Mucosa of rectum (tissue), 2 donors: ENCODE results near the gene FRY.
A peak's percentile ranks its signal among the peaks of the same experiment; 100 is the strongest.
"Not testable (repeated sequence)": the region's sequence is repeated elsewhere in the genome, so short reads cannot be mapped to it uniquely, and the experiment has no call there.

Experiments
- H3K27ac ChIP-seq, 2 donors: one replicate each; pipeline ENCODE4 v1.7.0; 2013; ENCODE audit warnings: inconsistent platforms in 2 of 2, low read depth in 2 of 2, low read length in 2 of 2
- H3K27me3 ChIP-seq, 2 donors: one replicate each; pipeline ENCODE4 v1.7.0; 2013; ENCODE audit warnings: low read length in 2 of 2; ENCODE audit not compliant: control insufficient read depth in 2 of 2, insufficient read depth in 2 of 2
- H3K36me3 ChIP-seq, 2 donors: one replicate each; pipeline ENCODE4 v1.7.0; 2013; ENCODE audit warnings: low read length in 2 of 2; ENCODE audit not compliant: control insufficient read depth in 2 of 2, insufficient read depth in 2 of 2
- H3K4me1 ChIP-seq, 2 donors: one replicate each; pipeline ENCODE4 v1.7.0; 2013; ENCODE audit warnings: low read length in 2 of 2, mild to moderate bottlenecking in 1 of 2; ENCODE audit not compliant: control insufficient read depth in 2 of 2, insufficient read depth in 2 of 2
- H3K4me3 ChIP-seq, 2 donors: one replicate each; pipeline ENCODE4 v1.7.0; 2013; ENCODE audit warnings: low read length in 2 of 2
- H3K9ac ChIP-seq, 2 donors: one replicate each; pipeline ENCODE4 v1.7.0; 2013; ENCODE audit warnings: low read length in 2 of 2, low read depth in 1 of 2, mild to moderate bottlenecking in 1 of 2
- H3K9me3 ChIP-seq, 2 donors: one replicate each; pipeline ENCODE4 v1.7.0; 2013; ENCODE audit warnings: low read length in 2 of 2; ENCODE audit not compliant: control insufficient read depth in 2 of 2
- donor health status: healthy.
- donor health status: Normal muscosa, but diverticular disease.

The FRY gene

GRCh38 chr13:32047088-32047487, 15.5 kb downstream of the FRY start:
- Histone ChIP-seq H3K4me3 (no peak overlapping the region), H3K27ac (no peak overlapping the region)

GRCh38 chr13:32047793-32048192, 16.2 kb downstream of the FRY start:
- peaks cover 3 to 18% of the 10 kb centered on the region in 2 donors for H3K4me1 ChIP-seq
- H3K4me3 ChIP-seq = no peak overlapping the region
- peak overlapping the region in 1 of 2 donors; percentile 4 for H3K9ac ChIP-seq
- H3K36me3 ChIP-seq = no peaks in the 10 kb centered on the region
- H3K27me3 ChIP-seq = no peaks in the 10 kb centered on the region
- H3K9me3 ChIP-seq = no peaks in the 10 kb centered on the region
- H3K27ac ChIP-seq = no peak overlapping the region

More at GRCh38 chr13:32047088-32047487, 15.5 kb downstream of the FRY start:
- Histone ChIP-seq H3K27me3 (no peaks in the 10 kb centered on the region), H3K9me3 (no peaks in the 10 kb centered on the region), H3K36me3 (no peaks in the 10 kb centered on the region), H3K9ac (no peak overlapping the region), H3K4me1 (peaks cover 3 to 18% of the 10 kb centered on the region in 2 donors)

GRCh38 chr13:32048816-32049215, 17.2 kb downstream of the FRY start:
- Histone ChIP-seq H3K9ac (no peak overlapping the region), H3K27me3 (no peaks in the 10 kb centered on the region), H3K27ac (no peak overlapping the region), H3K4me3 (no peak overlapping the region), H3K36me3 (no peaks in the 10 kb centered on the region), H3K4me1 (peaks cover 3 to 20% of the 10 kb centered on the region in 2 donors), H3K9me3 (no peaks in the 10 kb centered on the region)

DNA sequence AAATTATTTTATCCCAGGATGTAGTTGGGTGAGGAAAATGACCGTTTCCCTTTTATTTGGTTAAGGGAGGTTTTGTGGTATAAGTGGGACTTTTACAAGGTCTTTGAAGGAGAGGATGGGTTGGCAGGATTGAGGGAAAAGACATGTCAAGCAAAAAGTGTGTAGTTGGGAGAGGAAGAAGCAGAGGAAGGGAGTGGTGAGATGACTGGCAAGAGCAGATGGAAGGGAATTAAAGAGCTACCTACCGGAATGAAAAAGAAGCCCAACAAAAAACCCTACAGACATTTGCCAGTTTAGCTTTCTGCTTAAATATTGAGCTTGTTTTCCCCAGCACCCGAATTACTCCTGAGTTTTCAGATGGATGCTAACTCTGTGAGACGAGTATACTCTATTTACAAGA, 19.6 kb downstream of the FRY start:
- Histone ChIP-seq H3K27me3 (no peaks in the 10 kb centered on the region), H3K9me3 (no peaks in the 10 kb centered on the region), H3K27ac (no peak overlapping the region), H3K36me3 (no peaks in the 10 kb centered on the region), H3K4me3 (no peak overlapping the region), H3K9ac (no peak overlapping the region), H3K4me1 (peaks cover 4 to 19% of the 10 kb centered on the region in 2 donors)

DNA sequence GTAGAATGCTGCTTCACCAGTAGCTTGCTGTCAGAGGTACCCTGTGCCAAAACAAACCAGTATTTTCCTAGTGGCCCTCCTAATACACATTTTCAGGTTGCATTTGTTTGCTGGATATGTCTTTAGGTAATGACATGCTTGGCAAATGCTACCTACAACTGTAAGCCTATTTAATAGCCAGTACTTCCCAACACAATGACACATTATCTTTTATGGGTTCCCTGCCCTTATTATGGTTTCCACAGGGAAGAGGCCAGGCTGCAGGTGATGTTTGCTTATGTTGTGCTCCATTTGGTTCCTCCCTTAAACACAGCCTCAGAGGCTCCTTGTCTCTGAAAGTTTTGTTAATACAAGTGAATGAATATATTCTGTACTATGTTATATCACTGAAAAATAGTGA, 24.7 kb downstream of the FRY start:
- H3K4me1 ChIP-seq = peaks cover 3 to 18% of the 10 kb centered on the region in 2 donors
- H3K4me3 ChIP-seq = no peak overlapping the region
- H3K9ac ChIP-seq = no peak overlapping the region
- H3K9me3 ChIP-seq = no peaks in the 10 kb centered on the region
- peak overlapping the region; percentile 16 to 44 for H3K27ac ChIP-seq
- H3K36me3 ChIP-seq = no peaks in the 10 kb centered on the region
- H3K27me3 ChIP-seq = no peaks in the 10 kb centered on the region

GRCh38 chr13:32057325-32057724, 25.8 kb downstream of the FRY start:
- peaks cover 3 to 18% of the 10 kb centered on the region in 2 donors for H3K4me1 ChIP-seq
- H3K9me3 ChIP-seq, H3K27me3 ChIP-seq, H3K36me3 ChIP-seq, H3K4me3 ChIP-seq, H3K27ac ChIP-seq, H3K9ac ChIP-seq: not testable (repeated sequence)

- H3K9me3 ChIP-seq = no peaks in the 10 kb centered on the region
- H3K36me3 ChIP-seq = no peaks in the 10 kb centered on the region
- H3K27ac ChIP-seq = peak overlapping the region in 1 of 2 donors; percentile 48
- H3K9ac ChIP-seq = no peak overlapping the region
- peaks cover 3 to 16% of the 10 kb centered on the region in 2 donors for H3K4me1 ChIP-seq
- no peaks in the 10 kb centered on the region for H3K27me3 ChIP-seq
- H3K4me3 ChIP-seq = no peak overlapping the region
Observed at GRCh38 chr13:32059511-32059984, 28.0 kb downstream of the FRY start.

DNA sequence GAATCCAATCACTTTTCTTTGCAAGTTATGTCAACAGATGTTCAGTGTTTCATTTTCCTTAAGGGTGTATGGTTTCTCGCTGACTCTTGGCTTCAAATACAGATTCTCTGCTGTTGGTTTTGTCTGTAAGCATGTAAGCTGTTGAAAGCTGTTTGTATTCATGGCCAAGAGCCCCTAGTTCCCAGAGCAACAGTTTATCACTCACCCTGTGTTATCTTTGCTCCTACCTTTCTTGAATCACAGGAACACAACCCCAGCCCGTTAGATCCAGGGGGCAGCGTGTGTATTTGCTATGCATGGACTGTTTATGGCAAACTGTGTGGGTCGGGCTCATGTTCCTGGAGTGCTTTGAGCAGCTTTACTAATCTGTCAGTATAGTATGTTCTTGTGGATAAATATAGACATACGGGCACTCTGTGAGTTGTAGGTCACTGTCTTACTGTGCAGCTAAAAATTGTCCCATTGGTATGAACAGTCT, 28.9 kb downstream of the FRY start:
- Histone ChIP-seq H3K4me3 (no peak overlapping the region), H3K9ac (no peak overlapping the region), H3K27me3 (no peaks in the 10 kb centered on the region), H3K4me1 (peaks cover 3 to 16% of the 10 kb centered on the region in 2 donors), H3K27ac (no peak overlapping the region), H3K9me3 (no peaks in the 10 kb centered on the region), H3K36me3 (no peaks in the 10 kb centered on the region)

GRCh38 chr13:32063619-32064233, 32.2 kb downstream of the FRY start:
- no peak overlapping the region for H3K27ac ChIP-seq

GRCh38 chr13:32067149-32067961, 35.8 kb downstream of the FRY start:
- H3K4me1 ChIP-seq = no peaks in the 10 kb centered on the region
- H3K27ac ChIP-seq = no peak overlapping the region
- no peak overlapping the region for H3K4me3 ChIP-seq
- H3K9me3 ChIP-seq = no peaks in the 10 kb centered on the region
- no peak overlapping the region for H3K9ac ChIP-seq
- H3K27me3 ChIP-seq = no peaks in the 10 kb centered on the region
- no peaks in the 10 kb centered on the region for H3K36me3 ChIP-seq

More at GRCh38 chr13:32063619-32064233, 32.2 kb downstream of the FRY start:
- H3K4me1 ChIP-seq = peaks cover 0 to 13% of the 10 kb centered on the region in 2 donors
- no peaks in the 10 kb centered on the region for H3K9me3 ChIP-seq
- H3K4me3 ChIP-seq = no peak overlapping the region
- no peaks in the 10 kb centered on the region for H3K36me3 ChIP-seq
- H3K9ac ChIP-seq = no peak overlapping the region
- H3K27me3 ChIP-seq = no peaks in the 10 kb centered on the region
